ENCODE data around the gene ZNF414. TPM values are rescaled to one million over a fixed set of nuclear protein-coding genes. Genes with fewer than 3 reads are reported as not detected.

ZNF414 gene
- total and polyA plus RNA-seq, 9 of the 15 experiments (the other 6 are each of a cell fraction or from before 2014, with no cell fraction given): 0.03 to 27.2 (median 2.2) TPM; not detected in 2

- TF ChIP-seq NCOA2 (IDR thresholded peaks at IDR 0.05; ENCODE audit: partially characterized antibody in 2 of 2) (no peak), SREBF1 (IDR thresholded peaks at IDR 0.05; ENCODE audit: borderline replicate concordance, low read depth, low read length) (no peak), KDM1A (IDR thresholded peaks at IDR 0.05) (peak; percentile 86 to 88), HMBOX1 (IDR thresholded peaks at IDR 0.05) (peak; percentile 64), PCBP1 (IDR thresholded peaks at IDR 0.05; ENCODE audit: low read depth, low read length, poor library complexity, severe bottlenecking) (no peak), JUNB (CRISPR knock-in tag; conservative IDR thresholded peaks at IDR 0.05) (no peak), BRF1 (IDR thresholded peaks at IDR 0.05; ENCODE audit: borderline replicate concordance, extremely low read depth, insufficient read length) (no peak), HNRNPUL1 (IDR thresholded peaks at IDR 0.05; ENCODE audit: low read length) (no peak), TCF3 (CRISPR knock-in tag; IDR thresholded peaks at IDR 0.05) (peak; percentile 50), CTCF (IDR thresholded peaks at IDR 0.05 in 2 of 3, conservative IDR thresholded peaks at IDR 0.05 in 1 of 3; ENCODE audit: insufficient read depth in 2 of 3, low read depth in 1 of 3, low read length in 3 of 3) (no peak), POLR2H (tag; IDR thresholded peaks at IDR 0.05; ENCODE audit: low read depth) (no peak), SMARCA5 (IDR thresholded peaks at IDR 0.05) (no peak), FOXA1 (IDR thresholded peaks at IDR 0.05; ENCODE audit: borderline replicate concordance) (no peak), ETS2 (tag; IDR thresholded peaks at IDR 0.05; ENCODE audit: borderline replicate concordance, poor library complexity, severe bottlenecking) (no peak), SMARCE1 (IDR thresholded peaks at IDR 0.05) (peak; percentile 72; the same call in 1 of the 2 replicates), GATA2 (CRISPR knock-in tag; IDR thresholded peaks at IDR 0.05) (peak; percentile 36), ZNF146 (CRISPR knock-in tag; IDR thresholded peaks at IDR 0.05; ENCODE audit: unreplicated experiment) (no peak), SMARCA4 (IDR thresholded peaks at IDR 0.05) (peak; percentile 47; the same call in 1 of the 2 replicates), RAD51 (IDR thresholded peaks at IDR 0.05; ENCODE audit: borderline replicate concordance, low read depth) (no peak), SIN3A (IDR thresholded peaks at IDR 0.05; ENCODE audit: borderline replicate concordance in 2 of 2, control insufficient read depth in 1 of 2, low read depth in 2 of 2, low read length in 2 of 2) (no peak), THAP12 (CRISPR knock-in tag; IDR thresholded peaks at IDR 0.05) (no peak), EP300 (IDR thresholded peaks at IDR 0.05; ENCODE audit: low read length) (peak; percentile 22; the same call in 1 of the 2 replicates), ESRRA (IDR thresholded peaks at IDR 0.05; ENCODE audit: borderline replicate concordance, low read depth) (peak; percentile 92; the same call in 1 of the 2 replicates), SNIP1 (IDR thresholded peaks at IDR 0.05; ENCODE audit: low read depth) (no peak), NUFIP1 (IDR thresholded peaks at IDR 0.05; ENCODE audit: partially characterized antibody) (no peak), BHLHE40 (IDR thresholded peaks at IDR 0.05; ENCODE audit: low read length) (peak; percentile 78), CCAR2 (IDR thresholded peaks at IDR 0.05; ENCODE audit: low read depth, low read length) (no peak)
Observed at GRCh38 chr19:8504171-8504570, 9.8 kb downstream of the ZNF414 start (continued).

Measured in K562 (cell line).